Measurements from ENCODE around the gene SMYD5. TPM values are rescaled to one million over a fixed set of nuclear protein-coding genes. Genes with fewer than 3 reads are reported as not detected.
"Not testable (repeated sequence)": the region's sequence is repeated elsewhere in the genome, so short reads cannot be mapped to it uniquely, and the experiment has no call there.

SMYD5 gene
- total RNA-seq, 2 experiments from 2014 or later, result 47.0 to 50.5 TPM

GRCh38 chr2:73259704-73260337, 45.8 kb downstream of the SMYD5 start:
- no peaks in the 10 kb centered on the region for H3K9me3 Mint-ChIP-seq (ENCODE audit: low read depth)
- intact Hi-C loops (cut with DNase I, micrococcal nuclease), result no loop called here
- H3K4me1 Mint-ChIP-seq, result no peaks in the 10 kb centered on the region
- H3K4me3 Mint-ChIP-seq, result no peak overlapping the region
- ChIA-PET POLR2A (interaction anchor here (0.5 kb wide), 1 partner anchor 9 kb away, joined by 3 read pairs; no protein-coding TSS in a partner anchor), CTCF (interaction anchor here (0.5 kb wide), 1 partner anchor 191 kb away, joined by 4 read pairs; no protein-coding TSS in a partner anchor)
- no peak overlapping the region for H3K27ac Mint-ChIP-seq
- DNase-seq (no peak), ATAC-seq (no peak)
- peaks cover 13% of the 10 kb centered on the region for H3K36me3 Mint-ChIP-seq (ENCODE audit: low read depth)
- H3K27me3 Mint-ChIP-seq, result no peaks in the 10 kb centered on the region

- DNase-seq (peak; percentile 41), ATAC-seq (no peak)
- peaks cover 13% of the 10 kb centered on the region for H3K36me3 Mint-ChIP-seq (ENCODE audit: low read depth)
- H3K27me3 Mint-ChIP-seq, result no peaks in the 10 kb centered on the region
- no peaks in the 10 kb centered on the region for H3K9me3 Mint-ChIP-seq (ENCODE audit: low read depth)
- intact Hi-C loops (cut with DNase I, micrococcal nuclease), result no loop called here
- ChIA-PET POLR2A (no interaction called here), CTCF (no interaction called here)
- no peak overlapping the region for H3K4me3 Mint-ChIP-seq
- H3K27ac Mint-ChIP-seq, result no peak overlapping the region
- no peaks in the 10 kb centered on the region for H3K4me1 Mint-ChIP-seq
Measured at GRCh38 chr2:73260338-73260984, 46.4 kb downstream of the SMYD5 start.

GRCh38 chr2:73262108-73262651, 48.1 kb downstream of the SMYD5 start:
- DNase-seq, result no peak
- H3K27ac Mint-ChIP-seq, result no peak overlapping the region
- H3K9me3 Mint-ChIP-seq (ENCODE audit: low read depth), result no peaks in the 10 kb centered on the region
- CTCF ChIA-PET, result interaction anchor here (0.6 to 0.7 kb wide), 2 partner anchors 10 to 28 kb away, joined by 3 read pairs; no protein-coding TSS in a partner anchor
- peaks cover 16% of the 10 kb centered on the region for H3K36me3 Mint-ChIP-seq (ENCODE audit: low read depth)
- no peak overlapping the region for H3K4me3 Mint-ChIP-seq
- POLR2A ChIA-PET, result no interaction called here
- peaks cover 5% of the 10 kb centered on the region for H3K4me1 Mint-ChIP-seq
- intact Hi-C loops (cut with DNase I, micrococcal nuclease), result no loop called here
- H3K27me3 Mint-ChIP-seq, result no peaks in the 10 kb centered on the region
- ATAC-seq, result no peak

GRCh38 chr2:73262691-73263429, 48.8 kb downstream of the SMYD5 start:
- POLR2A ChIA-PET; H3K4me1 Mint-ChIP-seq; H3K4me3 Mint-ChIP-seq; ATAC-seq; H3K27ac Mint-ChIP-seq; H3K27me3 Mint-ChIP-seq; intact Hi-C loops (cut with DNase I, micrococcal nuclease); DNase-seq; H3K9me3 Mint-ChIP-seq (ENCODE audit: low read depth): not testable (repeated sequence)
- peaks cover 18% of the 10 kb centered on the region for H3K36me3 Mint-ChIP-seq (ENCODE audit: low read depth)
- CTCF ChIA-PET, result interaction anchor here (0.6 to 0.7 kb wide), 2 partner anchors 9 to 28 kb away, joined by 3 read pairs; no protein-coding TSS in a partner anchor

- H3K36me3 Mint-ChIP-seq (ENCODE audit: low read depth), result peaks cover 23% of the 10 kb centered on the region
- H3K27ac Mint-ChIP-seq, result no peak overlapping the region
- ChIA-PET CTCF (no interaction called here), POLR2A (no interaction called here)
- H3K9me3 Mint-ChIP-seq (ENCODE audit: low read depth), result no peaks in the 10 kb centered on the region
- intact Hi-C loops (cut with DNase I, micrococcal nuclease), result no loop called here
- H3K27me3 Mint-ChIP-seq, result no peaks in the 10 kb centered on the region
- ATAC-seq (no peak), DNase-seq (no peak)
- no peak overlapping the region for H3K4me3 Mint-ChIP-seq
- H3K4me1 Mint-ChIP-seq, result peaks cover 16% of the 10 kb centered on the region
Measured at GRCh38 chr2:73263540-73264331, 49.7 kb downstream of the SMYD5 start.

GRCh38 chr2:73264332-73264606, 50.2 kb downstream of the SMYD5 start:
- intact Hi-C loops (cut with DNase I, micrococcal nuclease), result no loop called here
- CTCF ChIA-PET, result no interaction called here

GRCh38 chr2:73264783-73265182, 50.7 kb downstream of the SMYD5 start:
- Mint-ChIP-seq H3K27ac (no peak overlapping the region), H3K4me1 (peaks cover 18% of the 10 kb centered on the region), H3K4me3 (no peak overlapping the region), H3K27me3 (no peaks in the 10 kb centered on the region), H3K36me3 (ENCODE audit: low read depth) (peaks cover 19% of the 10 kb centered on the region), H3K9me3 (ENCODE audit: low read depth) (no peaks in the 10 kb centered on the region)
- ATAC-seq (no peak), DNase-seq (no peak)
- ChIA-PET POLR2A (no interaction called here), CTCF (interaction anchor here (0.5 kb wide), 1 partner anchor 492 kb away, joined by 3 read pairs; no protein-coding TSS in a partner anchor)
- intact Hi-C loops (cut with DNase I, micrococcal nuclease), result no loop called here

More at GRCh38 chr2:73264332-73264606, 50.2 kb downstream of the SMYD5 start:
- Mint-ChIP-seq H3K27ac (no peak overlapping the region), H3K4me1 (peaks cover 16% of the 10 kb centered on the region), H3K27me3 (no peaks in the 10 kb centered on the region), H3K36me3 (ENCODE audit: low read depth) (peaks cover 23% of the 10 kb centered on the region), H3K4me3 (no peak overlapping the region), H3K9me3 (ENCODE audit: low read depth) (no peaks in the 10 kb centered on the region)
- POLR2A ChIA-PET, result no interaction called here
- ATAC-seq (no peak), DNase-seq (no peak)

GRCh38 chr2:73265298-73266060, 51.4 kb downstream of the SMYD5 start:
- no peaks in the 10 kb centered on the region for H3K27me3 Mint-ChIP-seq
- ATAC-seq (no peak), DNase-seq (no peak)
- no peaks in the 10 kb centered on the region for H3K9me3 Mint-ChIP-seq (ENCODE audit: low read depth)
- H3K4me1 Mint-ChIP-seq, result peaks cover 21% of the 10 kb centered on the region
- peaks cover 18% of the 10 kb centered on the region for H3K36me3 Mint-ChIP-seq (ENCODE audit: low read depth)
- intact Hi-C loops (cut with DNase I, micrococcal nuclease), result no loop called here
- H3K4me3 Mint-ChIP-seq, result no peak overlapping the region
- ChIA-PET POLR2A (no interaction called here), CTCF (interaction anchor here (0.5 kb wide), 1 partner anchor 493 kb away, joined by 3 read pairs; no protein-coding TSS in a partner anchor)
- no peak overlapping the region for H3K27ac Mint-ChIP-seq

- intact Hi-C loops (cut with DNase I, micrococcal nuclease), result no loop called here
- H3K9me3 Mint-ChIP-seq (ENCODE audit: low read depth), result no peaks in the 10 kb centered on the region
- H3K27me3 Mint-ChIP-seq, result no peaks in the 10 kb centered on the region
- no peak for ATAC-seq
- CTCF ChIA-PET, result no interaction called here
- peaks cover 21% of the 10 kb centered on the region for H3K4me1 Mint-ChIP-seq
- peaks cover 18% of the 10 kb centered on the region for H3K36me3 Mint-ChIP-seq (ENCODE audit: low read depth)
- H3K4me3 Mint-ChIP-seq, result no peak overlapping the region
- POLR2A ChIA-PET, result interaction anchor here (0.6 kb wide), 1 partner anchor 43 kb away, joined by 3 read pairs; no protein-coding TSS in a partner anchor
- no peak overlapping the region for H3K27ac Mint-ChIP-seq
- DNase-seq, result no peak
Measured at GRCh38 chr2:73266061-73266901, 52.2 kb downstream of the SMYD5 start.

- Mint-ChIP-seq H3K27me3 (no peaks in the 10 kb centered on the region), H3K4me3 (no peak overlapping the region), H3K9me3 (ENCODE audit: low read depth) (no peaks in the 10 kb centered on the region), H3K27ac (no peak overlapping the region), H3K36me3 (ENCODE audit: low read depth) (peaks cover 18% of the 10 kb centered on the region), H3K4me1 (peaks cover 21% of the 10 kb centered on the region)
- ChIA-PET POLR2A (interaction anchor here (0.6 kb wide), 1 partner anchor 42 kb away, joined by 3 read pairs; no protein-coding TSS in a partner anchor), CTCF (no interaction called here)
- DNase-seq (no peak), ATAC-seq (no peak)
- intact Hi-C loops (cut with DNase I, micrococcal nuclease), result no loop called here
Measured at GRCh38 chr2:73267008-73267407, 53.0 kb downstream of the SMYD5 start.

Data from activated CD4-positive, alpha-beta T cell treated with anti-CD3 and anti-CD28 coated beads for 36 hours (primary cell).